ENCODE measurements around the gene EXPH5.

Gene EXPH5

DNA sequence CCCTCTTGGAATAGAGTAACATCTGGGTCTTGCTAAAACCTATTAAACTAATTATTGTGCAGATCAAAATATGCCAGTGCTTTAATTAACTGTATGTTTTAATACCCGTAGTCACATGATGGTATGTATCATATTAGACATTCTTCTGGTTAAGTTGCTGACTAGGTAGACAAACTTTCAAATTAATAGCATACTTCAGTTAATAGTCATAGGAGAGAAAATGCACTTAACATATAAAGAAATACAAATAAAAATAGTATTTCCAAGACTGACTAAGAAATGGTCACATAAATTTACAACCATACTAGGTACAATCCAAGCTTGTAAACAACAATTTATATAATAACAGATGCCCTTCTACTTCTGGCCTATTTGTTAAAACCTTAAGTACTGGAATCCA is 7.6 kb upstream of the EXPH5 start:
- peak in 1 of 2 donors; percentile 25 for DNase-seq (ENCODE audit: low read depth in 2 of 2)
- no peak for TF ChIP-seq CTCF (IDR thresholded peaks at IDR 0.05; ENCODE audit: low read depth, low read length)
- no peak overlapping the region for H3K4me3 ChIP-seq (replicated peaks in 1 of 2; ENCODE audit: low read depth in 2 of 2, low read length in 2 of 2)

DNA sequence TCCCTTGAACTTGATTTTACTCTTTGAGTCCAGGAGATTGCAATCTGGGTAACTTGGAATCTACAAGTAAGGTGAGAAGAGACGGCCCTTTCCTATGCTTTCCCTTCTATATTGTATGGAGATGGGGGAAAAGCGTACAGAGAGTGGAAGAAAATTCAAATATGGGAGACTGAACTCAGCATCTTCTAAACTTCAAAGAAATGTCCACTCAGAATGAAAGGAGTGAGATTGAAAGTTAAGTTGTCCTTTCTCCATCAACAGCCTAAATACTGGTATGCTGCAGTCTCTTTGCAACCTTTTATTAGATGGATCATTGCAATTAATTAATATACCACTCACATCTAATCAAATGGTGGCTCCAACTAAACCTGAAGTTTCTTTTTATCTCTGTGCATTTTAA is 6.4 kb upstream of the EXPH5 start:
- TF ChIP-seq CTCF (IDR thresholded peaks at IDR 0.05; ENCODE audit: low read depth, low read length): no peak

DNA sequence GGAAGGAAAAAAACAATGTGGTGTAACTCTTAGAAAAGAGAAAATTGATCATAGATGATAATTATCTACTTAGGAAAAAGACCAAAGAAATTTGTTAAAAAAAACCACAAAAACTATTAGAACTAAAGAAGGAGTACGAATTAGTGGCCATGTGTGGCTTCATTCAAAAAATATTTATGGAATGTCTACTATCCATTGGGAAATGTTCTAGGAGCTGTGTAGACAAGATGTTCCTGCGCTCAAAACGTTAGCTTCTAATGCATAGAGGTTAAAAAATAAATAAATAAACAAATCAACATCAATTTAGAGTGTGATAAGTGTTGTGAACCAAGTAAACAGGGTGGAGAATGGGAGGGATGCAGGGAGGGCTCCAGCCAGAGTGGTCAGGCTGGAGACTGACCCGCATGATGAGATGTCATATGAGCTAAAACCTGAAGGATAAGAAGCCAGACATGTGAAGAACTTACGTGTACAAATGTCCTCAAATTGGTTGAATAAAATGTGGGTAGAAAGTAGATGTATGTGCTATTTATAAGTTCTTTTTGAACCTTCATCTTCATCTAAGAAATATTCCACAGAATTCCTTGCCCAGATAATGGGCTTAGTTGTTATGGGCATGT is 4.3 kb upstream of the EXPH5 start:
- TF ChIP-seq CTCF (IDR thresholded peaks at IDR 0.05; ENCODE audit: low read depth, low read length): no peak
- no peak overlapping the region for H3K4me3 ChIP-seq (replicated peaks in 1 of 2; ENCODE audit: low read depth in 2 of 2, low read length in 2 of 2)
- DNase-seq (ENCODE audit: low read depth in 2 of 2): no peak

More for the DNA sequence above, 6.4 kb upstream of the EXPH5 start:
- DNase-seq (ENCODE audit: low read depth in 2 of 2): no peak
- H3K4me3 ChIP-seq (replicated peaks in 1 of 2; ENCODE audit: low read depth in 2 of 2, low read length in 2 of 2): no peak overlapping the region

DNA sequence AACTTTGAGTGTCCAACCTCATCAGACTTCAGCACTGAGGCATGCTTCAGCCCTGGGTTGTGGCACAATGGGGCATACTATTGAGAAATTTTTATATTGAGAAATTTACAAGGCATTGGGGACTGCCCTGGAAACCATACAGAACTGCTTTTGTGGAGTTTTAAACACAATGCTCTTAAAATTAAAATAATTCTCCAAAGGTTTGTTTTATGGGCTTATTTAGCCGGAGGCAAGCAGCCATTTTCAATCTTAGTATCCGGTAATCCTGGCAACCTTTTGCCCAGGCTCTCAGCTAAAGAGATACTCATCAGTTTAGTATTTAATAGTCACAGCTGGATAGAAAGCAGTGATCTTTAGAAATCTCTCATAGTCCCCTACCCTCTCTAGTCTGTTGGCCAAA is 3.1 kb upstream of the EXPH5 start:
- DNase-seq (ENCODE audit: low read depth in 2 of 2): no peak
- TF ChIP-seq CTCF (IDR thresholded peaks at IDR 0.05; ENCODE audit: low read depth, low read length): no peak
- no peak overlapping the region for H3K4me3 ChIP-seq (replicated peaks in 1 of 2; ENCODE audit: low read depth in 2 of 2, low read length in 2 of 2)

- TF ChIP-seq CTCF (IDR thresholded peaks at IDR 0.05; ENCODE audit: low read depth, low read length): no peak
- DNase-seq (ENCODE audit: low read depth in 2 of 2): no peak
- peak overlapping the region; percentile 50 to 59 for H3K4me3 ChIP-seq (replicated peaks in 1 of 2; ENCODE audit: low read depth in 2 of 2, low read length in 2 of 2)
Measured at GRCh38 chr11:108593923-108594434, 411 bp upstream of the EXPH5 start.

- TF ChIP-seq CTCF (IDR thresholded peaks at IDR 0.05; ENCODE audit: low read depth, low read length): no peak
- peak overlapping the region; percentile 50 to 59 for H3K4me3 ChIP-seq (replicated peaks in 1 of 2; ENCODE audit: low read depth in 2 of 2, low read length in 2 of 2)
- DNase-seq (ENCODE audit: low read depth in 2 of 2): no peak
Measured at GRCh38 chr11:108592591-108593213, 866 bp downstream of the EXPH5 start.
